T-helper 17 cell (primary cell): Measurements from ENCODE around the gene KRTAP2-4. TPM values are rescaled to one million over a fixed set of nuclear protein-coding genes. Genes with fewer than 3 reads are reported as not detected.
"Not testable (repeated sequence)": the region's sequence is repeated elsewhere in the genome, so short reads cannot be mapped to it uniquely, and the experiment has no call there.

Experiments
- ATAC-seq: fragments of 150-1000 bp; cut with Tn5 transposase; 2 replicates; pipeline ENCODE4 v1.10.0; 2021; ENCODE audit warnings: mild to moderate bottlenecking, moderate library complexity
- DNase-seq, 3 donors: peaks; one replicate each; pipeline versions ENCODE4 v3.0.0 to v3.0.0-alpha.2; 2020 to 2021
- H3K9me3 ChIP-seq: one replicate; pipeline ENCODE4 v1.7.0; 2013; ENCODE audit warnings: low read length, mild to moderate bottlenecking; ENCODE audit not compliant: control insufficient read depth, poor library complexity, severe bottlenecking
- H3K27ac Mint-ChIP-seq: one replicate; pipeline ENCODE4 v1.8.0; 2022; ENCODE audit warnings: mild to moderate bottlenecking, moderate library complexity, mixed read lengths
- H3K27me3 Mint-ChIP-seq: one replicate; pipeline ENCODE4 v1.8.0; 2022; ENCODE audit warnings: mixed read lengths
- H3K36me3 Mint-ChIP-seq: one replicate; pipeline ENCODE4 v1.8.0; 2022; ENCODE audit warnings: low read depth, mixed read lengths
- H3K4me1 Mint-ChIP-seq: one replicate; pipeline ENCODE4 v1.8.0; 2022; ENCODE audit warnings: mild to moderate bottlenecking, mixed read lengths
- H3K4me3 Mint-ChIP-seq: one replicate; pipeline ENCODE4 v1.8.0; 2022; ENCODE audit warnings: mild to moderate bottlenecking, moderate library complexity, mixed read lengths
- total RNA-seq, 4 donors: library from RNA in 2 of 4; stranded (reverse) in 2 of 4; gene quantifications; one replicate each; pipeline ENCODE4 v1.2.3 and lab custom pipeline; 2022 to 2026

The KRTAP2-4 gene
- total RNA-seq, 2 donors from 2014 or later, result not detected

DNA sequence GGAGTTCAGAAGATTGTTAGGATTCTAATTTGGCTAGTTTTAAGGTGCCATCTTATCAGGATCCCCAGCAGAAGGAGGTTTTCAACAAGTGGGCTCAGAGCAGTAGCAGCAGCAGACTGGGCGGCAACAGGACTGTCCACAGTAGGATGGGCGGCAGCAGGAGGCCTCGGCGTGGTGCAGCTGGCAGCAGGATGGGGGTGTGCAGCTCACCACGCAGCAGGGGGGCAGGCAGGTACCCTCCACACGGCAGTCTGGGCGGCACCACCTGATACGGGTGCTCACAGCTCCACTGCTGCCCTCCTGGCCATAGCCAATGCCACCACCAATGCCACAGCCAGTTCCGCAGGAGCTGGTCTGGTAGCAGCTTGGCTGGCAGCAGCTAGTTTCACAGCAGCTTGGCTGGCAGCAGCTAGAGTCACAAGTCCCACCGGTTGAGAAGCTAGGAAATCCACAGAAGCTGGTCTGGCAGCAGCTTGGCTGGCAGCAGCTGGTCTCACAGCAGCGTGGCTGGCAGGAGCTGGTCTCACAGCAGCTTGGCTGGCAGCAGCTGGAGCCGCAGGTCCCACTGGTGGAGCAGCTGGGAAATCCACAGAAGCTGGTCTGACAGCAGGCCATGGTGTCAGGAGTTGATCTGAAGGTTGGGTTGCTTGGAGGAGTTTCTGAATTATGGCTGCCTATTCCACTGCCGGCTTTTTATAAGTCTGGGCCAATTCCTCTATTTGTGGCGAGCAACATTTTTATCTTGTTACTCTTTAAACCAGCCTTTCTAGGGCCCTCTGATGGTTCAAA, 24.7 kb downstream of the KRTAP2-4 start, which contains the start of gene KRTAP1-1:
Gene KRTAP1-1 (minus strand): TSS at position 668 of the 789 bp plus-strand sequence. CDS start 53 bp downstream, at position 615.
- not testable (repeated sequence) for H3K4me1 Mint-ChIP-seq, H3K9me3 ChIP-seq, ATAC-seq, H3K27ac Mint-ChIP-seq, DNase-seq, H3K36me3 Mint-ChIP-seq, H3K4me3 Mint-ChIP-seq
- H3K27me3 Mint-ChIP-seq, result peaks cover 27% of the 10 kb centered on the region

DNA sequence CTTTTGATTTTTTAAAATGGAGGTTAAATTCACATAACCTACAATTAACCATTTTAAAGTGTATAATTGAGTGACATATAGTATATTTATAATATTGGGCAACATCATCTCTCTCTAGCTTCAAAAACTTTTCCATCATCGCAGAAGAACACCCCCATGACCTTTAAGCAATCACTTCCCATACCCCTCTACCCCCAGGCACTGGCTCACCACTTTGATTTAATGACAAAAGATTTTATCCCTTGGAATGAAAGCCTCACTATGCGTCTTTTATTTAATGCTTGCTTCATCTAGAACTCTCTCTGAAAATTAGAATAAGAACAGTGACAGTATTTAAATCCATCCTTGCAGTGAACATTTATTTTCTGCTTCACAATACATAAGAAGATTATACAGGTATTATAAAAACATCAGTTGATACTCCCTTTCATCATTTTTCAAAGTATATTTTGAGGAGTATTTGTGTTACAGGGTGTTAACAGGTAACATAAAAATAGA, 27.8 kb downstream of the KRTAP2-4 start:
- Mint-ChIP-seq H3K27me3 (peaks cover 41% of the 10 kb centered on the region), H3K4me1 (no peaks in the 10 kb centered on the region), H3K4me3 (no peak overlapping the region), H3K36me3 (peaks cover 2% of the 10 kb centered on the region), H3K27ac (no peak overlapping the region)
- no peak for ATAC-seq
- no peaks in the 10 kb centered on the region for H3K9me3 ChIP-seq
- DNase-seq, result no peak

DNA sequence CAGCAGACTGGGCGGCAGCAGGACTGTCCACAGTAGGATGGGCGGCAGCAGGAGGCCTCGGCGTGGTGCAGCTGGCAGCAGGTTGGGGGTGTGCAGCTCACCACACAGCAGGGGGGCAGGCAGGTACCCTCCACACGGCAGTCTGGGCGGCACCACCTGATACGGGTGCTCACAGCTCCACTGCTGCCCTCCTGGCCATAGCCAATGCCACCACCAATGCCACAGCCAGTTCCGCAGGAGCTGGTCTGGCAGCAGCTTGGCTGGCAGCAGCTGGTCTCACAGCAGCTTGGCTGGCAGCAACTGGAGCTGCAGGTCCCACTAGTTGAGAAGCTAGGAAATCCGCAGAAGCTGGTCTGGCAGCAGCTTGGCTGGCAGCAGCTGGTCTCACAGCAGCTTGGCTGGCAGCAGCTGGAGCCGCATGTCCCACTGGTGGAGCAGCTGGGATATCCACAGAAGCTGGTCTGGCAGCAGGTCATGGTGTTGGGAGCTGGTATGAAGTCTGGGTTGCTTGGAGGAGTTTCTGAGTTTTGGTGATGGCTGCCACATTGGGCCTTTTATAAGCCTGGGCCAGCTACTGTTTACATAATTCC, 31.2 kb downstream of the KRTAP2-4 start, which contains the start of gene KRTAP1-3:
Gene KRTAP1-3 (minus strand): TSS at position 529 of the 590 bp plus-strand sequence. CDS start 53 bp downstream, at position 476.
- not testable (repeated sequence) for H3K27ac Mint-ChIP-seq, H3K4me3 Mint-ChIP-seq, H3K36me3 Mint-ChIP-seq, ATAC-seq, H3K9me3 ChIP-seq, H3K4me1 Mint-ChIP-seq, DNase-seq
- H3K27me3 Mint-ChIP-seq, result peaks cover 52% of the 10 kb centered on the region

DNA sequence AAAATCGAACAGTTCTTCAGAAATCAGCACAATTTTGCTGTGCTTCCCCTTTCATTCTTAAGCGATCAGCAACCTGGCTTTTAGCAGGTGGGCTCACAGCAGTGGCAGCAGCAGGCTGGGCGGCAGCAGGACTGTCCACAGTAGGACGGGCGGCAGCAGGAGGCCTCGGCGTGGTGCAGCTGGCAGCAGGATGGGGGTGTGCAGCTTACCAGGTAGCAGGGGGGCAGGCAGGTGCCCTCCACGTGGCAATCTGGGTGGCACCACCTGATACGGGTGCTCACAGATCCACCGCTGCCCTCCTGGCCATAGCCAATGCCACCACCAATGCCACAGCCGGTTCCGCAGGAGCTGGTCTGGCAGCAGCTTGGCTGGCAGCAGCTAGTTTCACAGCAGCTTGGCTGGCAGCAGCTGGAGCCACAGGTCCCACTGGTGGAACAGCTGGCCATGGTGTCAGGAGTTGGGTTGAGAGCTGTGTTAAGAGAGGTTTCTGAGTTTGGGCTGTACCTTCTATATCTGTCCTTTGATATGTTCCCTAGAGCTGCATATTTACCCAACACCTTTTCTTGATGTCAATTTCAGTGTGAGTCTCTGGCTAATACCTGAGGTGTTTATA, 35.9 kb downstream of the KRTAP2-4 start, which contains the start of gene KRTAP1-4:
Gene KRTAP1-4 (minus strand): TSS at position 563 of the 613 bp plus-strand sequence. CDS start 117 bp downstream, at position 446.
- ATAC-seq (no peak), DNase-seq (no peak)
- peaks cover 67% of the 10 kb centered on the region for H3K27me3 Mint-ChIP-seq

DNA sequence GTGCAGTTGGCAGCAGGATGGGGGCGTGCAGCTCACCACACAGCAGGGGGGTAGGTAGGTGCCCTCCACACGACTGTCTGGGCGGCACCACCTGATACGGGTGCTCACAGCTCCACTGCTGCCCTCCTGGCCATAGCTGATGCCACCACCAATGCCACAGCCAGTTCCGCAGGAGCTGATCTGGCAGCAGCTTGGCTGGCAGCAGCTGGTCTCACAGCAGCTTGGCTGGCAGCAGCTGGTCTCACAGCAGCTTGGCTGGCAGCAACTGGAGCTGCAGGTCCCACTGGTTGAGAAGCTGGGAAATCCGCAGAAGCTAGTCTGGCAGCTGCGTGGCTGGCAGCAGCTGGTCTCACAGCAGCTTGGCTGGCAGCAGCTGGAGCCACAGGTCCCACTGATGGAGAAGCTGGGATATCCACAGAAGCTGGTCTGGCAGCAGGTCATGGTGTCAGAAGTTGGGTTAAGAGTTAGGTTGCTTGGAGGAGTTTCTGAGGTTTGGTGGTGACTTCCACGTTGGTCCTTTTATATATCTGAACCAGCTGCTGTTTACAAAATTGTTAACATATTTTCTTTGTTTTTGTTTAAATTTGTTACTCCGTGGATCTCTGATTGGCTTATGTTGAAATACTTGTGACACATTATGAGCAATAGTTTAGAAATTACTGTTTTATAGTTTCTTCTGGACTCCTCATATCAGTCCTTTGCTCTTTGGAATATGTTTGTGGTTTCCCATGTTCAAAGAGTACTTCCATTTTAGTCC, 38.8 kb downstream of the KRTAP2-4 start, which contains the start of gene KRTAP1-5:
Gene KRTAP1-5 (minus strand): TSS at position 494 of the 757 bp plus-strand sequence. CDS start 53 bp downstream, at position 441.
- H3K27me3 Mint-ChIP-seq, result peaks cover 76% of the 10 kb centered on the region
- ATAC-seq (no peak), DNase-seq (no peak)
- no peak within 1 kb of the TSS for H3K27ac Mint-ChIP-seq
- peaks cover 3% of the 10 kb centered on the region for H3K4me1 Mint-ChIP-seq
- H3K4me3 Mint-ChIP-seq, result no peak within 1 kb of the TSS
- H3K36me3 Mint-ChIP-seq, result peaks cover 4% of the 10 kb centered on the region
- H3K9me3 ChIP-seq, result no peaks in the 10 kb centered on the region

More for the DNA sequence above, 35.9 kb downstream of the KRTAP2-4 start, which contains the start of gene KRTAP1-4:
- Mint-ChIP-seq H3K4me1 (peaks cover 3% of the 10 kb centered on the region), H3K27ac (no peak within 1 kb of the TSS), H3K4me3 (no peak within 1 kb of the TSS), H3K36me3 (peaks cover 4% of the 10 kb centered on the region)
- H3K9me3 ChIP-seq, result no peaks in the 10 kb centered on the region

DNA sequence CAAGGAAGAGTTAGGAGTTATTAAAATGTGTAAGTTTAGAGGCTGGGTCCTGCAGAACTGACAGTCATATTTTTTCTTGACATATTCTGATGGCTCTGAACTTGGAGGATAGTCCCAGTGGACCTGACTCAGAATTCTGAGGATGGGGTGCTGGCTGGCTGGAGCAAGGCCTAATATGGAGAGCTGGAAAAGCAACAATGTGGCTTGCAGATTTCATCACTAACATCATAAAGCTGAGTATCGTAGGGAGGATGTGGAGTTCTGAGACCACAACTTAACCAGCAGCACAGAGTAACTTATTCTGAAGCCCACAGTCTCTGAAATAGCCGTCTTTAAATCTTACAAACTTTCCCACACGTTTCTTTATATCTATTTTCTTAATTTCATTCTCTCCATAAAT, 41.0 kb downstream of the KRTAP2-4 start:
- peaks cover 4% of the 10 kb centered on the region for H3K36me3 Mint-ChIP-seq

DNA sequence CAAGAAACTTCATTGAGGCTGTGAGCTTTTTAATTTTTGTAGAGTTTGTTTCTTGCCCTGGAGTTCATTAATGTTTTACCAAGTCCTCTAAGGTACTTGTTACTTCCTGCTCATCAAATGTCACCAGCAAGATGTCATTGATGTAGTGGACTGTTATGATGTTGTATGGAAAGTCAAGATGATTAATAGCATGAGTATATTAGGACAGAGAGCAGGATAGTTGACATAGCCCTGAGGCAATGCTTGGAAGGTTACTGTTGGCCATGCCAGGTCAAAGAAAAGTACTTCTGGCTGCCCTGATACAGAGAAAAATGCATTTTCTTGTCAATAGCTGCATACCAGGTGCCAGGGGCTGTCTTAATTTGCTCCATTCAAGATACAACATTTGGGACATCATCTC, 45.3 kb downstream of the KRTAP2-4 start:
- Mint-ChIP-seq H3K27ac (no peak overlapping the region), H3K27me3 (peaks cover 50% of the 10 kb centered on the region)

More for the DNA sequence above, 41.0 kb downstream of the KRTAP2-4 start:
- no peak overlapping the region for H3K27ac Mint-ChIP-seq
- DNase-seq (no peak), ATAC-seq (no peak)
- peaks cover 3% of the 10 kb centered on the region for H3K4me1 Mint-ChIP-seq
- H3K27me3 Mint-ChIP-seq, result peaks cover 62% of the 10 kb centered on the region
- no peak overlapping the region for H3K4me3 Mint-ChIP-seq
- H3K9me3 ChIP-seq, result no peaks in the 10 kb centered on the region

DNA sequence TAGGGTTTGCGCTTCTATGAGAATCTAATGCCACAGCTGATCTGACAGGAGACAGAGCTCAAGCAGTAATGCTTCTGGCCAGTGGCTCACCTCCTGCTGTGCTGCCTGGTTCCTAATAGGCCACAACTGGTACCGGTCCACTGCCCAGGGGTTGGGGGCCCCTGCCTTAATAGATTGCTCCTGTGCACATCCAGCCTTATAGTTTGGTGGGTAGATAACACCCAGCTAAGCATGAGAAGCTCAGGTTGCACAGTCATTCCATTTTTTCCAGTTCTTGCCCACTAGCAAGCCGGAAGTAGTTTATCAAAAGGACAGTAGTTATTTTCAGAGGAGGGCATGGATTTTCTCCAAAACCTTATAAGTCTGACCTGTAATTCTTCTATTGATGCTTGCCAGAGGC, 46.3 kb downstream of the KRTAP2-4 start:
- Mint-ChIP-seq H3K4me3 (no peak overlapping the region), H3K36me3 (no peaks in the 10 kb centered on the region), H3K4me1 (no peaks in the 10 kb centered on the region), H3K27ac (no peak overlapping the region), H3K27me3 (peaks cover 49% of the 10 kb centered on the region)
- H3K9me3 ChIP-seq, result no peaks in the 10 kb centered on the region
- ATAC-seq (no peak), DNase-seq (no peak)

More for the DNA sequence above, 45.3 kb downstream of the KRTAP2-4 start:
- ATAC-seq (no peak), DNase-seq (no peak)
- Mint-ChIP-seq H3K4me1 (peaks cover 2% of the 10 kb centered on the region), H3K4me3 (no peak overlapping the region), H3K36me3 (peaks cover 2% of the 10 kb centered on the region)
- H3K9me3 ChIP-seq, result no peaks in the 10 kb centered on the region

DNA sequence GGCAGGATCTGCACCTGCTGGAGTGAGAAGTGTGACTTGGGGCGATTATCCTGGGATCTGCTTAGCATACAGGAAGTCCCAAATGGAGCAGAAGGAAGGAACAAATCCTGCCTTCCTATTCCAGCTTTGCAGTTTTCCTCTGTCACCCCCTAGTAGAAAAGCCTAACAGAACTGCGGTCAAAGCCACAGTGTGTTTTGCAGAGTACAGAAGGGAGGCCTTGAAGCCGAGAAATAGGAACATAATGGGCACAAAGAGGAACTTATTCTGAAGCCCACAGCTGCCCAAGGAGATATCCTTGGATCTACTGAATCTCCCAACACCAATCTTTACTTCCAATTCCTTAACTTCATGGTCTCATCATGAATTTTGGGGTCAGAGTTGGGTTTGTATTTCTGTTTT, 47.1 kb downstream of the KRTAP2-4 start:
- Mint-ChIP-seq H3K4me1 (no peaks in the 10 kb centered on the region), H3K36me3 (no peaks in the 10 kb centered on the region), H3K27ac (no peak overlapping the region), H3K27me3 (peaks cover 43% of the 10 kb centered on the region), H3K4me3 (no peak overlapping the region)
- H3K9me3 ChIP-seq, result no peaks in the 10 kb centered on the region
- ATAC-seq (no peak), DNase-seq (no peak)

DNA sequence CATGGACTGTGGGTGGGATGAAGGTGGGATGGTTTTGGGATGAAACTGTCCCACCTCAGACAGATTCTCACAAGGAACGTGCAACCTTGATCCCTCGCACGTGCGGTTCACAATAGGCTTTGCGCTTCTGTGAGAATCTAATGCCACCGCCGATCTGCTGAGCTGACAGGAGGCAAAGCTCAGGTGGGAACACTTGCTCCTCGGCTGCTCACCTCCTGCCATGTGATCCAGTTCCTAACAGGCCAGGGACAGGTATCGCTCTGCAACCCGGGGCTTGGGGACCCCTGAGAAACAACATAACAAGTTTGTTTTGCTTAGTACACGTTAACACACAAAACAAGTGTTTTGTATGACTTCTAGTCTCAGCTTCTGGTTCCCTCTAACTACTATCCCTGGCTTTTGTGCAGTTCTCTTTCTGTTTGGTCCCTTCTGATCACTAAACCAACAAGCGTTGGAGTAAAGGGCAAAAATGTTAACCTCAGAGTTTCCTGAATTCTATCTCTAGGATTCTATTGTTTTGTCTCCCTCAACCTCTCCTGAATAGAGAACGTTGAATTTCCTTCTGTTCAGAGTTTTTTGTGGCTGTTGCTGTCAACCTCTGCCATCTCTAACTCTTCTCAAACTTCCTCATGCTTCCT, 49.0 kb downstream of the KRTAP2-4 start:
- no peak for ATAC-seq
- H3K27ac Mint-ChIP-seq, result no peak overlapping the region
- H3K4me3 Mint-ChIP-seq, result no peak overlapping the region
- peaks cover 28% of the 10 kb centered on the region for H3K27me3 Mint-ChIP-seq
- no peaks in the 10 kb centered on the region for H3K9me3 ChIP-seq
- no peak for DNase-seq
- H3K36me3 Mint-ChIP-seq, result no peaks in the 10 kb centered on the region
- no peaks in the 10 kb centered on the region for H3K4me1 Mint-ChIP-seq

DNA sequence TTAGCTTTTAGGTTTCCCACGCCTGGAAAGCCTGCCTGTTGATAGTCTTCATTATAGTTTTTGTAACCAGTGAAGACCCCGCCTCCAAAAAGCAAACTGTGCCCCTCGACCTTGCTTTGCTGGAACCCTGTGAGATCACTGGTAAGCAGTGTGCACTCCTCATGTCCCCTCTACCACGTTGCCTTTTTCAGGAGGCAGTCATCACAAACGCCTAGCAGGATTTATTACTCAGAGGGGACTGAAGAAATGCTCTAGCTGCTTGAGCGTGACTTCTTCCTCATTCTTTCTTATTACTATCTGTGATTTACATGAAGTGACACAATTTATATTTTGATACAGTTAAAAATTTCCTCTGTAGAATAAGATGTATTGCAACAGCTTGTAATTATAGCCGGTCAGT, 50.2 kb downstream of the KRTAP2-4 start:
- no peak overlapping the region for H3K27ac Mint-ChIP-seq
- H3K9me3 ChIP-seq, result no peaks in the 10 kb centered on the region
- H3K4me3 Mint-ChIP-seq, result no peak overlapping the region
- no peaks in the 10 kb centered on the region for H3K36me3 Mint-ChIP-seq
- DNase-seq (no peak), ATAC-seq (no peak)
- H3K27me3 Mint-ChIP-seq, result peaks cover 28% of the 10 kb centered on the region
- no peaks in the 10 kb centered on the region for H3K4me1 Mint-ChIP-seq
